Stimulated activated CD8-positive, alpha-beta memory T cell treated with anti-CD3 and anti-CD28 coated beads, Interleukin-15, amount 100 ng/mL, for 1 hour (primary cell): Measurements from ENCODE around the gene CARD11.
"Not testable (repeated sequence)": the region's sequence is repeated elsewhere in the genome, so short reads cannot be mapped to it uniquely, and the experiment has no call there.

ENCODE experiments used
- DNase-seq: peaks from one replicate; pipeline ENCODE4 v3.0.0-alpha.2; 2020; ENCODE audit warnings: low read depth

Gene CARD11

GRCh38 chr7:3064067-3064466 is 20.4 kb upstream of the CARD11 start:
- no peak for DNase-seq

GRCh38 chr7:3063016-3063753 is 19.5 kb upstream of the CARD11 start:
- peak; percentile 45 for DNase-seq

DNA sequence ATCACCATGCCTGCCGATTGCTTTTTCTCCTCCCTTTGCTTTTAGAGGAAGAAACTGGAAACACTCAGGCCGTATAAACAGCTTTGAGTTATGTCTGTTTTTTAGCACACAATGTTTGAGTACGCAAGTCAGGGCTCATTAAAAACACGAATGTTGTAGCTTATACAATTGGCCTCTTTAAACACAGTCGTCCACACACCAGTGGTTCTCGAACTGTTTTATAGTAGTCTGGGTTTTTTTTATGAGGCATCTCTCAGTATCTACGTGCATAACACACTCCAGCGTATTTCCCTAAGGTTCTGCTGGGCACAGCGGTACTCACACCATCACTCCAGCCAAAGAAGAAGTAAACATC is 13.4 kb upstream of the CARD11 start:
- no peak for DNase-seq

DNA sequence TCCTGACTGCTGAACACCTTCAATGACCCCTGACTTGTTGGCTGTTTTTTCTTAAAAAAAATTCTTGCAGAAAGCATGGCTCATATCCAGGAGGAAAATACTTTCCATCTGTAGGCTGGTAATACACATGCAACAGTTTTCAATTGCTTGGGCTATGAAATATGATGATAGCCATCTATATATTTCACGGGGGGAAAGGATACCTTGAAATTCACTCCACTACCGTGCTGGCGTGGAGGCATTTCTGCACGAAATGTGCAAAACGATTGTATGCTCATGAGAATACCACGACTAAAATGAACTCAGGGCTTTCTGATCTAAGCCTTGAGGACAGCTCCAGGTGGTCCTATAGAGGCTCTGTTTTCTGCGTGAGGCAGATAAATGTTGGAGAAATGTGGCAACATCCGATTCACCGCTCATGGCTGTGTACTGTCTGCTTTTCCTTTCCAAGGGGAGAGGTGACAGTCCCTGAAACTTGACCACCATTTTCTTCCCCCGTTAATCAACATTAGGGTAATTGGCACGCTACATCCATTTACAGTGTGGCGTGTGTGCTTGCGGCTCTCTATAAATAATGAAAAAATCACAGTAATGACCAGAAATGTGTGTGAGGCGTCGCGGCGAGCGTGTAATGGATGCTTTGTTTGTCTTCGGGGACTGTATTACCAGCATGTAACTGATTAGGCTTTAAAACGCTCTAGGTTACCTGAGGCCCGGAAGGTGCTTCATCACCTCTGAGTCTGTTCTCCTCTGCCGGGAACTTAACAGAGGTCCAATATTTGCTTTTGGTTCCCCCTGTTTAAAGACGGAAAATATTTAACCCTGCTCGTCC is 12.8 kb upstream of the CARD11 start:
- no peak for DNase-seq

DNA sequence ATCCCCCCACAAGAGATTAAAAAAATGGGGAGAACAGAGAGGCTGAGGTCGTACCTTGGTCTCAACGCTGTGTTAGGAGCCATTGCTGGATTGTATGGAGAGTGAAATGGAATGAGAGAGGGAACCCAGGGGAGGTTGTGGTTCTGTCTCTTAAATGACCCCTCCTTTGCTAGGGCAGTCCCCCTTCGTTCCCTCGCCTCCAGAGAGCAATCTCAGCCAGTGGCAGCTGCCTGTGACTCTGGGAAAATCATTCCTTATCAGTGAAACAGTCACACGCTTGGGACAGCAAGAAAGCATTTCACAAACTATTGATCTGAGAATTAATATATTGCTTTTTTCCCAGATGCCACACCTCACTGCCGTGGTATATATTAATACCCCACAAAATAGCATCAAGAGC is 12.0 kb upstream of the CARD11 start:
- DNase-seq: no peak

DNA sequence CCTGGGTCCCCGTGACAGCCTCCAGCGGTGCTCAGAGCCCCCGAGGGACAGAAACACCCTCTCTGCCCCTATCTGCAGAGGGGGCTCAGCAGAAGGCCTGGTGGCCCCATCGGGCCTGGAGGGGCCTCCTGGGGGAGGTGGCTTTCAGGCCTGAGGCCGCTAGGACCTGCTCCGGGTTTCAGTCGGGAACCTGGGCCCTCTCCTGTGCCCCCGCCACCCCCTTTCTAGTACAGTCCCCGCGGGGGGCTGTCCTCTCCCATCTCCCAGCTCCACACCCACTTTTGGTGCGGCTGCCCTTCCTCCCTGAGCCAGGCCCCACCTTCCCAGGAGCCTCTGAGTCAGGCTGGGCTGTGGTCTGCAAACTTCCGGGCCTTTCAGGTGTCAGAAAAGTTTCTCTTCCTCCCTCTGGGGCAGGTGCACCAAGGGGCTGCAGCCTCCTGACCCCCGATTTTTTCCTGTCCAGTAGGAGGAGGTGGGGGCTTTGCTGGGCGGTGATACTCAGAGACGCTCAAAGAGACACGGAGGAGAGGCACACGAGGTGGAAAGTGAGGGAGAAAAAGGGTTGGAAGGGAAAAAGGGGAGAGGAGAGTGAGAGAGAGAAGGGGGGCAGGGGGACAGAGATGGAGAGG is 692 bp downstream of the CARD11 start:
- DNase-seq: peak; percentile 49

DNA sequence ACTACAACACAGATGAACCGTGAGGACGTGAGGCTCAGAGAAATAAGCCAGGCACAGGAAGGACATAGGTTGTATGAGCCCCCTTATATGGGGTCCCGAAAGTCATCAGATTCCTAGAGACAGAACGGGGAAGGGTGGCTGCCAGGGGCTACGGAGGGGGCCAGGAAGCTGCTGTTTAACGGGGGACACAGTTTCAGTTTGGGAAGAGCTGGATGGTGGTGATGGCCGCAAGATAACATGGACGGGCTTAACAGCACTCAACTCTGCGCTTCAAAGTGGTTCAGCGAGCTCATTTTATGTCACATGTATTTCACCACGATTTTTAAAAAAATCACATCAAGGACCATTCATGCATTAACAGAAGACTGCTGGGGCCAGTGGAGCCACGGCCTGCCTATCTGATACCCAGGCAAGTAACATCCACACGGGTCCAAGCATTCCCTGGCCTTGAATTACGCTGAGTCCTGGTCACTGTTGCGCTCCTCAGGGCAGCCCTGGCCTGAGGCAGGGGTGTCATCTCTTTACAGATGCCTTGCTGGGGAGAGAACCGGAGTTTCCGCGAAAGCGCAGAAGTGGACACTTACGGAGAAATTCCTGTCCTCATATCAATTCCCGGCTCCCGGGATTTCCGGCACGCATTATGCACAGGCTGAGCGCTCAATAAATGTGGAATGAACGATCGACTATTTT is 1.5 kb downstream of the CARD11 start:
- DNase-seq: no peak

DNA sequence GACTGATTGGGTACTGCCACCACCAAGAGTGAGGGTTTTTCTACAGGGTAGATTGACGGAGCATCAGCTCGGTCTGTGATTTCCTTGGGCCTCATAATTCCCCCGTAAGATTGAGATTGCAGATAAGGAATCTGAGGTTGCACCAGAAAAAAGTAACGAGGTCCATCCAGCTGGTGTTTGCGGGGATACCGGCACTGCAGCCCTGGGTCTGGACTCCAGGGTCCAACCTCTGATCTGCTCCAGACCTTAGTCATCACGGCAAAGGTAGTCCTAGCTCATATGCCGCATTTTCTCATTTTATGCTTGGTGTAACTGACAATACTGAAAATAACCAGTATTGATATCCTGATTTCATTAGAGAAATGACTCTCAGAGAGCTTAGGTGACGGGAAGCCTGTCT is 3.9 kb downstream of the CARD11 start:
- DNase-seq: no peak

- not testable (repeated sequence) for DNase-seq
Measured at GRCh38 chr7:3038011-3038410, 5.7 kb downstream of the CARD11 start.

- no peak for DNase-seq
Measured at GRCh38 chr7:3037259-3037658, 6.4 kb downstream of the CARD11 start.

DNA sequence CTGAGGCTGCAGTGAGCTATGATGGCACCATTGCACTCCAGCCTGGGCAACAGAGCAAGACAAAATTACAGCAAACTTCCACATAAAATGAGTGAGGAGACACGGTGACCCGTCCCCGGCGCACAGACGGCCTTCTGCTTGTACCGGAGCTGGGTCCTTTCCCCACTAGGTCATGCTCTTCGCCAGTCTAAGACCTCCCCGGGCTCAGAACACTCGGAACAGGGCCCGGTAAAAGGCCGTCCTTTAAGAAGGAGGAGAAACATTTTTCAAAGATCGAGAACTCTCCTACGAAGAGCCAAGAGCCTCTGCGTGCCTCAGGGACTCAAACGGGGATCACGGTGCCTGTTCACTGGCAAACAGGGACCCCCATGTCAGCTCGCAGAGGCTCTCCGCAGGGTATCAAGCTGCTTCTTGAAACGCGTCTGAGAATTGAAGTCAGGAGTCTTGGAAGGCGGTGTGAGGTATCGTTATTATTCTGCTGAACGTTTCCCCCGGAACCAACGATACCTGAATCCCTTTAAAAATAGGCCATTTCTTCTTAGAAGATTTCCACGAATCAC is 9.0 kb downstream of the CARD11 start:
- DNase-seq: no peak

- no peak for DNase-seq
Measured at GRCh38 chr7:3033581-3033980, 10.1 kb downstream of the CARD11 start.

GRCh38 chr7:3033136-3033535 is 10.5 kb downstream of the CARD11 start:
- DNase-seq: no peak

DNA sequence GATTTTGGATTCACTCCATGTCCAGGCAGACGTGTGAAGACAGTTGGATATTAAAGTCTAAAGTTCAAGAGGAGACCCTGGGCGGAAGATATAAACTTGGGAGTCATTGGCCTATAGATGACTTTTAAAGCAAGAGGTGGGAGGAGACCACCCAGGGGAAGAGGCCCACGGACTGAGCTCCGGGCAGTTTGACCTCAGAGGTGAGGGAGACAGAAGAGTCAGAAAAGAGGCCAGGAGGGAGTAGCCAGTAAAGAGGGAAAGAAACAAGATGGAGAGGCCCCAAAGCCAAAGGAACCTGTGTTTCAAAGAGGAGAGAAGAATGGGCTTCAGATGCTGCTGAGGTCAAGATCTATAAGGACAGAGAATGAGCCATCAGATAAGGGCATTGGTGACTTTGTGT is 11.4 kb downstream of the CARD11 start:
- no peak for DNase-seq

DNA sequence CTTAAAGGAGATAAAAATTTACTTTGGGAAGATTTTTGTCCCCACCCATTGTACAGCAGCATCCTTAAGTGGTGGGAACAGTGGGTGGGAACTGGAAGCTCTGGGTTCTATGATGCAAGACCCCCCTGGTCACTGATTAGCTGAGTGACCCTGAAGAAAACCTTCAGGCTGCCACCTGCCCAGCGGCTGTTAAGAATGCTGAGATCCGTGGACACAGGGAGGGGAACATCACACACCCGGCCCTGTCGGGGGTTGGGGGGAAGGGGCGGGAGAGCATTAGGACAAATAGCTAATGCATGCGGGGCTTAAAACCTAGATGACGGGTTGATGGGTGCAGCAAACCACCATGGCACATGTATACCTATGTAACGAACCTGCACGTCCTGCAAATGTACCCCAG is 14.5 kb downstream of the CARD11 start:
- DNase-seq: no peak

DNA sequence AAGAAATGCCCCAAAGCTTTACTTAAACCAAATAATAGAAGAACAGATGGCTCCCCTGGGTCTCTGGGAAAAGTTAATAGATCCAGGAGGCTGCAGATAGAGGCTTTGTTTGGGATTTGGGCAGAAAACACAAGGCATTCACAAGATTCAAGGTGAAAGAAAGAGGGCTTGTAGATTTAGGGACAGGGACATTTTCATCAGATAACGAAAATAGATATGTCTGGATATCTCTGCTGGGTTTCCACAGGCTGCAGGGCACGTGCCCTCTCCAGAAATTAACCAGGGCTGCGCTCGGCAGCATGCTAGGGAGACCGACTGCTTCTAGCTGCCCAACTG is 14.9 kb downstream of the CARD11 start:
- DNase-seq: no peak

- DNase-seq: no peak
Measured at GRCh38 chr7:3028071-3028757, 15.5 kb downstream of the CARD11 start.

DNA sequence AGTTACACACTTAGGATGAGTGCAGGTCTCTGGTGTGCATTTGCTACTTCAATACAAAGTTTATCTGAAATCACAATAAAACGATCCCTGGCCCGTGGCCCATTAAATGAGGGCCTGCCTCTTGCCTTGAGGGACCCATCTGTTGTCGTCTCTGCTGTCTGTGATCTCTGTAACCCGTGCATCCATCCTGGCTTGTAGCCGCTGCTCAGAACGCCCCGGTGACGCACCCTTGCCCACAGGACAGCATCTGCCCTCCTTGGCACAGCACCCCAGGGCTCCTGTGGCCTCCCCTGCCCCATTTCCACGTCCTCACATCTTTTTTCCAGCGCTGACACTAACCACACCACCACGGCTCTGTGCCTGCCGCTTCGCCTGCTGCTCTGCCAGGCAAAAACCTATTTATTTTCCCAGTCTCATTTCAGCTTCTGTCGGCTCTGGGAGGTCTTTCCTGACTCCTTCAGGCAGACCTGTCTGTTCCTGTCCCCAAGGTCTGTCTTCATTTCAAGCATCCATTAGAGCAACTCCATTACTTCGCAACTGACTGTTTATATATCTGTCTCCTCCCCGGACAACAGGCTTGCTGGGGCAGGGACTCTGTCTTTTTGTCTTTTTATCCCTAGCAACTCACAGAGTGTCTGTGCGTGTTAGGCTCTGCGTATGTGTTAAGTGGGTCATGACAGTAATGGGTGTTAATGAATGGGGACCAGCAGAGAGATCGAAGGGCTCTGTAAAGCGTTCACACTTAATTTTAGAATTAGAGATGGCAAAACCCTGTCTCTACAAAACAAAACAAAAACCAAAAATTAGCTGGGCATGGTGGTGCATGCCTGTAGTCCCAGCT is 16.4 kb downstream of the CARD11 start:
- DNase-seq: no peak

GRCh38 chr7:3025616-3026015 is 18.1 kb downstream of the CARD11 start:
- DNase-seq: no peak

DNA sequence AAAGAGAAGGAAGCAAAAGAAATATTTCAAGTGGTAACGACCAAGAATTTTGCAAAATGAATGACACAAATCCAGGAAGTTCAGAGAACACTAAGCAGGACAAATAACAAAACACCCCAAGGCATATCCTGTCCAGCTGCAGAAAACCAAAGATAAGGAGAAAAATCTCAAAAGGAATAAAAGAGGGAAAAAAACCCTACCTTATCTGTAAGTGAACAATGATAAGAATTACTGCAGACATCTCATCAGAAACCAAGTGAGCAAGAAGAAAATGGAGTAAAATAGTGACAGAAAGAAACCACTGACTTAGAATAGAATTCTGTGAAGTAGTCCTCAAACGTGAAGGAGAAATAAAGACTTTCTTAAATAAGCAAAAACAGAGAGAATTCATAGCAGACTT is 21.8 kb downstream of the CARD11 start:
- no peak for DNase-seq

DNA sequence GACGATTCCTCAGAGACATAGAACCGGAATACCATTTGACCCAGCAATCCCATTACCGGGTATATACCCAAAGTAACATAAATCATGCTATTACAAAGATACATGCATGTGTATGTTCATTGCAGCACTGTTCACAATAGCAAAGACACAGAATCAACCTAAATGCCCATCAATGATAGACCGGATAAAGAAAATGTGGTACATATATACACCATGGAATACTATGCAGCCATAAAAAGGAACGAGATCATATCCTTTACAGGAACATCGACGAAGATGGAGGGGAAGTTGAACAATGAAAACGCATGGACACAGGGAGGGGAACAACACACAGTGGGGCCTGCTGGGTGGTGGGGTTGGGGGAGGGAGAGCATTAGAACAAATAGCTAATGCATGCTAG is 22.4 kb downstream of the CARD11 start:
- DNase-seq: not testable (repeated sequence)
